ENCODE measurements around the gene NSUN2.

NSUN2 gene

DNA sequence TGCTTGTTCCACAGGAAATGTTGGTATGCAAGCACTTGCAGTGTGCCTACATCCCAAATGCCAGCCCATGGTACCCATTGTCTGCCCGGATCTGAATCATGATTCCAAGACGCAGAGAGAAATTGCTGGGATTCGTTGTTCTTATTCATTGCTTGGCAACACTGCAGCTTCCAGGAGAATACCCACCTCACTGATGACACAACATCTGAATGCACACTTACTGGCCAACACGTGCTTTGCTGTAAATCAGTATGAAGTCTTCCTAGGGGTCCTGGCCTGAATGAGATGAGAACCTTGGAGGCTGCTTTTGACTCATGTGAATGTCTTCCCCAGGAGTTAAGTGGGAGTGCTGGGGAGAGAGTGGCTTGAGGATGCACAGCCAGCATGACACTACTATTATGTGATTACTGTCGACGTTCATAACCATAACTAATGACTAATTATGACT is 12.0 kb upstream of the NSUN2 start:
- no peak for DNase-seq (ENCODE audit: low spot score)

DNA sequence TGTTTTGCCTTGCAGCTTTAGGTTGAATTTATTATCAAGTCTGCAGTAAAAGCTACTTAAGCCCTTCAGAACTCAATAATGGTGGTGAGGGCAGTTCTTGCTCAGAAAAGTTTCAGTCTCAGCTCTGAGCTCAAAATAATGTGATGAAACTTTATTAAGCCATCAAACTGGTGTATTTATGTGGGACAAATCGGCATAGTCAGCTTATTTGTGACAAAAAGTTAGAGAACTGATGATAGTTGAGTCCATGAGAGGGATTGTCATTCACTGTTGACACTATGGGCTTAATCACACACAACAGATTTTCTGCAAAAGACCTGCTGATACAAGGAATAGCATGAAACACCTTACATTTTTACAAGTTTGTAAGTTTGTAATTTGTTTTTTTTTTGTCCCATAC is 9.8 kb upstream of the NSUN2 start:
- DNase-seq (ENCODE audit: low spot score) = no peak

DNA sequence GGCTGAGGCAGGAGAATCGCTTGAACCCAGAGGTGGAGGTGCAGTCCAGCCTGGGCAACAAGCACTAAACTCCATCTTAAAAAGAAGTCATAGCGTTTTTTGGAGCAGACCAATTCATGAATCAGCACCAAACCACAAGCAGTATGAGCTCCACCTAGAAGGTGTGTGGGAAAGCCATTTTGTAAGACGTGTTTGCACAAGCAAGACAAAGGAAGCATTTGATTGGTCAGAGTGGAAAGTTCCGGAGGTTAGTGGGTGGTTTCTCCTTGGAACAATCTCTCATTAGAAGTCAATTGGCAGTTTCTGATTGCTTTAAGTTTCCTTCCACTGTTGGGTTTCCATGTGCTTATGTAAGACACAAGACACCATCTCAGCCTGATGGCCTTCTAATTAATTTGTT is 5.4 kb upstream of the NSUN2 start:
- DNase-seq (ENCODE audit: low spot score) = no peak

DNA sequence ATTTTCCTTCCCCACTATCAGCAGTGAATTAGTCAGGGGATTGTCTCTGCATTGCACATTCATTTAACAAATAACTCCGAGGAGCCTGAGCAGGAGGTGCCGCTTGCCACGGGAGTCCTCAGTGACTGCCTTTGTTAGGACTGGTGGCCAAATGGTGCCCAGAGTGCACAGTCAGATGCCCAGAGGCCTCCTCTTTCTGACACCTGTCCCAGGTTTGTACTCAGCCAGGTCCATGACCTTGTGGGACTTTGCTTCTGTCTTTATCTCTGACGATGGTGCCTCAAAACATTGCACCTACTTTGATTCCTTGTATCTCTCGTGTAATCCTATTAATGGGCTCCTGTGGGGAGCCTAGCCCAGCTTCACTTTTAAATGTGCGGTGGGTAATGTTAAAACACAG is 4.7 kb upstream of the NSUN2 start:
- no peak for DNase-seq (ENCODE audit: low spot score)

DNA sequence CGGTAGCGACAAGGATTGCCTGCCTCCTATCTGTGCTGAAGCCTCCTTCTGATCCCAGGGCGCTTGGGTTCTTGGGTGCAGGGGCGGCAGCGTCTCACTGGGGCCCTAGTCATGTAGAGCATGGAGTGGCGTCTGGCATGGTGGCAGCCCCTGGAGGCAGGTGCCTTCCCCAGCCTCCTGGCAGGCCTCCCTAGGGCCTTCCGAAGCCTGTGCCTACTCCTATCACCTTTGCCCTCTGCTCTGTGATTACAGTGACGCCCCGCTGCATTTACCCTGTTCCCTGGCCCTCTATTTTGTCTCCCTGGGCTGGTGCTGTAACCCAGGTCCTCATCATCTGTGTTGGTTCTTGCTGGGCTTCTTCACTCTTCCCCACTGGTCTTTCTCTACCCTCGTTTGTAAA is 4.2 kb upstream of the NSUN2 start:
- DNase-seq (ENCODE audit: low spot score) = no peak

DNA sequence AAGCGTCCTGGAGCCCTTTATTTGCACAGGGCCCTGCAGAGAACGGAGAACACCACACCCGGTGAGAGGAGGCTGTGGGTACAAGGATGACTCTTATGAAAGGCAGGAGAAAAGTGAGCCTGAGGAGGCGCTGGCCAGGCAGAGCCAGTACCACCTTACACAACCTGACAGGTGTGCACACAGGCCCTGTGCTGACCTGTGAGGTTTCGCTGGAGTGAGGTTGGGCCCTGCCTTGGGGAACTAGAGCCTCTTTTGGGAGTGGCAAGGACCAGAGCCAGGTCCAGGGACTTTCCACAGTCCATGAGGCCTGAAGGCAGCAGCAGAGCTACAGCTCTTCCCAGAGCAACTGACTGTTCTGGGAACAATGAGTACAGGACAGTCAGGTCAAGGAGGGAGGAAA is 3.4 kb upstream of the NSUN2 start:
- no peak for DNase-seq (ENCODE audit: low spot score)

DNA sequence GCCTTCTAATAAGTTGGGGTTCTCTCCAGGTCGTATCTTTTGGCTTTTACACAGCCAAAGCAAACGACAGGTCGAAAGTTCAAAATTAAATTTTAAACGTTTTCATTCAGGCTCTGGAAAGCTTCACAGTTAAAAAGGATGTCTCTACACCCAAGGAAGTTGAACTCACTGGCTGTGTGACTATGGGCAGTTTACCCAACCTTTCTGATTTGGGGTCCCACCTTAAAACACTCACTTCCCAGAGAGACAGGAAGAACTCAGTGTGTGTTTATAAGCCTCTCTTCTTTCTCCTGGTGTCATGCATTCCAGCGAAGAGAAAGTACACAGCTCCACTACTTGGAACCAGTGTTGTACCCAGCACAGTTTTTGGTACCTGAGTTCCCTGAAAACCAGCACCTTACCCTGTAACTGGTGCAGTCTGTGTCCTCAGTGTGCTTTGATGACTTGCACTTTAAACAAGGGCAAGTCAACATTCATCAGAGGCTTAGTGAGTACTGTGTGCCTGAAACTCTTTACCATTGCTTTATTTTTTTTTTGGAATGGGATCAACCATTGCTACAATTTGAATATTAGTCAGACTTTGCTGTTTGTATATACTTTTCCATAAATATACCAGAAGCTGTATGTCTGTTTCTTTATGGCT is 2.1 kb upstream of the NSUN2 start:
- DNase-seq (ENCODE audit: low spot score) = no peak

DNA sequence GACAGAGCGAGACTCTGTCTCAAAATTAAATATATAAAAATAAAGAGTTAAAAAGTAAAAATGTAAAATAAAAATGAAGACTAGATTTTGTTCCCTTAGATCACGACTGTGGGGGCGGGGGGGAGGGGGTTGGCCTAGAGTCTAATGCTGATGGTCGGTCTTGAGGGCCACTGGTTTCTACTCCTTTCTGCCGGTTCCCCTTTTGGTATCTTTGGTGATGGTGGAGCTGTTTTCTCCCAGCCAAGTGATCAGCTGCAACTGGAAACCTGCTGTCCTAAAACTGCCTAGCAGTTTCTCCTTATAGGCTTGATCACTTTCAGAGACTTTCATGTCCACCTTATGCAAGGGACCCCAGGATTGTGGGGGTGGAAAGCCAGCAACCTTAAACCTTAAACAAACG is 1.5 kb upstream of the NSUN2 start:
- no peak for DNase-seq (ENCODE audit: low spot score)

DNA sequence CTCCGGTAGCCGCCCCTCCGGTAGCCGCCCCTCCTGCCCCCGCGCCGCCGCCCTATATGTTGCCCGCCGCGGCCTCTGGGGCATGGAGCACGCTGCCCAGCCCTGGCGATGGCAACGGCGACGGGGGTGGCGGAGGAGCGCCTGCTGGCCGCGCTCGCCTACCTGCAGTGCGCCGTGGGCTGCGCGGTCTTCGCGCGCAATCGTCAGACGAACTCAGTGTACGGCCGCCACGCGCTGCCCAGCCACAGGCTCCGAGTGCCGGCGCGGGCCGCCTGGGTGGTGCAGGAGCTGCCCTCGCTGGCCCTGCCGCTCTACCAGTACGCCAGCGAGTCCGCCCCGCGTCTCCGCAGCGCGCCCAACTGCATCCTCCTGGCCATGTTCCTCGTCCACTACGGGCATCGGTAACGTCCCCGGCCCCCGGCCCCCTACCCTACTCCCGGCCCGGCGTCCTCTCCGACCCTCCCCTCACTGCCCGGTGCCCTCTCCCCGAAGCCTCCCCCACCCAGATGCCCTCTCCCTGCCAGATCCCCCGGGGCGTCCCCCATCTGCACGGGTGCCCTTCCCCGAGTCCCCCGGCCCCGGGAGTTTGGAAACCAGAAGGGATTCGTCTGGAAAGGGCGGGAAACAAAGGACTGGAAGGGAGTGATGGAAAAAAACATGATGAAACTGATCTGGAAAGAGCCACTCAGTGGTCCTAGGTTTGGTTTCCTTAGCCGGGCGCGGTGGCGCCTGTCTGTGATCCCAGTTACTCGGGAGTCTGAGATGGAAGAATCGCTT is 813 bp upstream of the NSUN2 start:
- DNase-seq (ENCODE audit: low spot score) = no peak

DNA sequence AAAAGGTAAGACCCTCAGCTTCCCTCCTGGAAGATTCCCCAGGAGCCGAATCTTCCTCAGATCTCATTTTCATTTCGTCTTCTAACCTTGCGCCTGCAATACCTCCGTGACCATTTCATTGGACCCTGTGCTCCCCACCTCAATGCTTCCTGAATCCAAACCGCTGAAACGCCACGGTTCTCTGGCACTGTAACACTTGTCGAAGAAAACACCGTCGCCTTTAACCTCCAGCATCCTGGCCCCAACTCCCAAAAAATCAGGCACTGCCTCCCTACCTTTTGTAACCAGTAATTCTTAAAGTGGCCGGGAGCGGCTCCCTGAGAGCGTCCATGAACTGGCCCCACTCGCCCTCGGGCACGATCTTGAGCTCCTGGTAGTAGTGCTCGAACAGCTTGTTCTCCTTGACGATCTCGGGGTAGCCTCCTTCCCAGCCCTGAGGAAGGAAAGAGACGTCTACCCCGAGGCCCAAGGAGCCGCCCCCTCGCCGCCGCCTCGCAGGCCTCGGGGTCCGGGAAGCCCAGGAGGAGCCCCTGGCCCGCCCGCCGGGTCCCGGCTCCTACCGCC is 438 bp downstream of the NSUN2 start:
- no peak for DNase-seq (ENCODE audit: low spot score)

DNA sequence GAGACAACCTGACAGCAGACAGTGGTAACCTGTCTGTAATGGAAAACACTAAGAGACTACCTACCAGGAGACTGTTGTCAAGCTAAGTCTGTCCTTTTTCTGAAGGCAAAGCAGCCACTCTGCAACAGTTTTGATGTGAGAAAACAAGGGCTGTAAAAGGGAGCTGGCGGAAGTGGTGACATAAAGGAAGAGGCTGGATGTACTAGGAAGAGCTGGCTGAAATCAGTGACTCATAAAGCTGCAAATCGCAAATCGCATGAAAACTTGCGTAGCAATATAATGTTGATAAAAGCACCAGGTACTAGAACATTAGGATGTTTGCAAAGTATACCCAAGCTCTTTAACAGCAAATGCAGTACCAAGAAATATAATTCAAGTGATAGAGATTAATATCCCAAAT is 1.4 kb downstream of the NSUN2 start:
- no peak for DNase-seq (ENCODE audit: low spot score)

DNA sequence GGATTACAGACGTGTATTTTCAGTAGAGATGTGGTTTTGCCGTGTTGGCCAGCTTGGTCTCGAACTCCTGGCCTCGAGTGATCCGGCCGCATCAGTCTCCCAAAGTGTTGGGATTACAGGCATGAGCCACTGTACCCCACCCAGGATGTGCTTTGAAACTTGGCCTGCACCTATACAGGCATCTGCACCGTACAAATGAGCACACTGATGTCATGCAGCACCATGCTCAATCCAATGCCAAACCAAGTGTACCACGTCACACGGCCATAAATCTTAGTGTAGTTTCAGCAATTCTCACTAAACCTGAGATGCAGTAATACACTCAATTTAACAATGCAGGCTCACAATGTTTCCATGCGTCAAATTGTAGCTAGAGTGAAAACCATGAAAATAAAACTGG is 6.3 kb downstream of the NSUN2 start:
- no peak for DNase-seq (ENCODE audit: low spot score)

DNA sequence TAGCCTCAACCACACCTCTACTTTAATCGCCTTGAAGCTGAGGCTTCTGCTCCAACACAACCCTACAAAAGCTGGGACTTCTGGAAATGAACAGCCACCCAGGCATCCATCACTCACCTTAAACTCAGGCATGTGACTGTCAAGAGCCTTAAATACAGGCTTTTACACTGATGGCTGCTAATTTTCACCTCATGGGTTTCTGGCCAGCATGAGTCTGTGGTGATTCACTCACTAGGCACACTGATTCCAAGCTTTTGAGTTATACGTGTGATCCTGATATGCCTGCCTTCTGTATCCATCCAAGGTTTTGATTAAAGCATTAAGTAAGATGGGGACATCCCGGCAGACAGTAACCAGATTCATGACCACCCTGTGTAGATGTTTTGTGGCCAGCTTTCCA is 8.9 kb downstream of the NSUN2 start:
- DNase-seq (ENCODE audit: low spot score) = no peak

DNA sequence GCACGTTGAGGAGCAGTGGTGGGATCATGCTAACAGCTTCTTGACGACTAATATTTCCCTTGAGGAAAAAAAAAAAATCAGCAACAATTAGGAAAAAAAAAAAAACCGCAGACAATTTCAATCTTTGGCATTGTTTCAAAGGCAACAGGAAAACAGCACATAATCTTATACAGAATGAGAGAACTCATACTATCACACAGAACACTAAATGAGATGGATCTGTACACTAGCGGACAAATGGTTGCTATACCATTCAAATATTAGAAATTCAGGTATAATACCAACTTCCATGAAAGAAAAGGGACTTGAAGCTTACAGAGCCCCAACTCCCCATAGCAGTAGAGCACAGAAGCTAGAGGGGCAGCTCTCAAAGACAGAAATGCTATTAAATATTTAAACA is 9.6 kb downstream of the NSUN2 start:
- no peak for DNase-seq (ENCODE audit: low spot score)

DNA sequence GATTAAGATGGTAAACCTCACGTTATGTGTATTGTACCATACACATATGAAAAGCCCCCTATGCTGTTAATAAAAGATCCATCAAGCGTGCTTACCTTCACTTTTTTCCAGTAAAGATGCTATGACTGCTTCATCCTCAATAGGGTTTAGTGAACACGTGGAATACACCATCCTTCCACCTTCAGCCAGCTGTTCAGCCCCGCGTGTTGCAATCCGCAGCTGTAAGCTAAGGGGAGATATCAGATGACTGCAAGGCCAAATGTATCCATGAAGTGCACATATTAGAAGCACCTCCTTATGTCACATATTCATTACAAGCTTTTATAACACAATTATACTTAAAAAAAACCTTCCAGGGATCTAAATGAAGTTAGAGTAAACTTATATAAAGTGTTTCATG is 16.2 kb downstream of the NSUN2 start:
- no peak for DNase-seq (ENCODE audit: low spot score)

DNA sequence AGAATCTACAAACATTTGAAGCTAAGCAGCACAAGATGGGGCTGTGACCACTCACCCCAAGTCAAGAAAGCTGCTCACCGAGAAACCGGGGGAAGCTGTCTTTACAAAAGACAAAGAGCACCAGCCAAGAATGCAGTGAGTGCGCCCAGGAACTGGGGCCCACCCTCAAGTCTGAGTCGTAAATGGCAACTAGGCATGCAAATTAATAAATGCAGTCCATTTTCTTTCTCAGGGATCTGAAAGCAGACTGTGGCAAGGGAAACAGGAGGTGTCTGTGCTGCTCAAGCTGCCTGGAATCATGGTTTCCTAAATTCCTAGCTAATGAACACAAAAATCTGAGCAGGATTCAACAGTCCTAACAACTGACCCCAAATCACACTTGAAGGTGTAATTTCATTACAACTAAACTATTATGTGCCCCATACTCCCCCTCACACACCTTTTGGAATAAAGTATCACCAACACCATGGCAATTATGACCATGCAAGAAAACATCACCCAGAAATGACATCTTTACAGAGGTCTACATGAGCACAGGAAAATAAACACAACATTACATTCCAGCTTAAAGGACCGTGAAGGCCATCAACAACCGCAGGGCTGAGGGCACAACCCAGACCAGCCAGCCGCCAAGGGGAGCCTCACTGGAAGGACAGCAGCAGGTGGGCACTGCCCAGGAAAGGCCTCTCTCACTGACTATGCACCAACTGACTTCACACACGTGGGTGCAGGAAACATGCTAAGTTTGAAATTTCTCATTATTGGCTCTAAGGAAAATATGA is 17.6 kb downstream of the NSUN2 start:
- no peak for DNase-seq (ENCODE audit: low spot score)

DNA sequence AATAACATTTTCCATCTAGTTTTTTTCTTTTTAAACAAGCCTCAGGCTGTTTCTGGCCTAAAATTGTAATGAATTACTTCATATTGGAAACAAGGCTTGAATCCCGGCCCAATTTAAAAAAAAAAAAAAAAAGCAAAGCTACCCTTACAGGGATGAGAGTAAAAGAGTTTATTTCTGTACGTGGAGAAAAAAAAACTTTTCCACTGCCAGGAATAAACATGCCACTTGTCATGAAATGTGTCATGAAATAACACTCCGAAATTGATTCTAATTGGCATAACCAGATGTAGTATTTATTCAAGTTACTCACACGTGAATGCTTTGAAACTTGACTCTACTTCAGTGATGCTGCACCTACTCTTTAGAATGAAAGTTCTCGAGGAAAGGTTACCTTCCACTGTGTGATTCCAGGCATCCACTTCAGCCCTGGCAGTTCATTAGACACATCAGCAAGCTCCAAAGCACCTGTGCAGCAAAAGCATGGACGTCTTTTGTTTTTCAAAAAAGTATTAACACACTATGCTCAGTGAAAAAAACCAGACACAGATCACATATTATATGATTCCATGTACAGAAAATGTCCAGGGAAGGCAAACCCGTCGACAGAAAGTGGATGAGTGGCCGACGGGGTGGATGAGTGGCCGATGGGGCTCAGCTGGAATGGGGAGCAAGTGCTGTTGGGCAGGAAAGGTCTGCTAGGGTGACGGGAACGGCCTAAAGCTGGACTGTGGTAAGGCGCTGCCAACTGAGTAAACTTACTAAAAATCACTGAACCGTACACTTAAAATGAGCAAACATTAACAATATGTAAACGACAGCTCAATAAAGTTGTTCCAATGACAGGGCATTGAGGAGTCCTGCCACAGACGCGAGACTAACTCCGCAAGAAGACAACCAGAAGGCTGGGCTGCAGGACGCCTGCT is 21.2 kb downstream of the NSUN2 start:
- DNase-seq (ENCODE audit: low spot score) = no peak

DNA sequence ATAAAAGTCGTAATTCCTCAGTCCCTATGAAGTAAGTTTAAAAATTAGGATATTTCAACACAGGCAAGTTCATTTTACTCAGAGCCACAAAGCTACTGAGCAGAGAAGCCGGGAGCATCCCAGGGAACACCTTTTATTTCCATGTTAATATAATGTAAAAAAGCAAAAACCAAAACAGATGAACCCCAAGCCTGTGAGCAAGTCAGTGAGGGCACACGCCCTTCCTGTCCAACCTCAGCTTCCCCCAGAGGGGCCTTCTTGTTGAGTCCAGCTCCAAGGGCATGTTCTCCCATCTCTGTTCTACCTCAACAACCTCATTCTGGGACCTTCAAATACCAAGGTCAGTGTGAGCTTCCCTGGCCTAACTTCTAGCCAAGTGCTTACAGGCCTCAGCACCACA is 24.8 kb downstream of the NSUN2 start:
- DNase-seq (ENCODE audit: low spot score) = no peak

DNA sequence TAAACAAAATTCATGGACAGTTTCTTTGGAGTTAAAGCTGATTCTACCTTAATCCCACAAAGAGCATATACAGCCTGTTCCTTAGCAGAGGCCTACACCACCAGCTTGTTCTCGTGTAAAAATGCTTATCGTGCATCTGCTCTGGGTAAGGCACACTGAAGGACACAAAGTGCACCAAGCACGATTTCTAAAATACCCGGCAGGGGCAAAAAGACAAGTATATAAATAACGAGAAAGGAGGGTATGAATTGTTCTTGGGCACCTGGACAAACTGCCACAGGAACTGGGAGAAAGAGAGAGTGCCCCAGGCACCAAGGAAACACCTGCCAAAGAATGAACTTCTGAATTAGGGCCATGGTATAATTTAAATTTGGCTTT is 25.3 kb downstream of the NSUN2 start:
- no peak for DNase-seq (ENCODE audit: low spot score)

DNA sequence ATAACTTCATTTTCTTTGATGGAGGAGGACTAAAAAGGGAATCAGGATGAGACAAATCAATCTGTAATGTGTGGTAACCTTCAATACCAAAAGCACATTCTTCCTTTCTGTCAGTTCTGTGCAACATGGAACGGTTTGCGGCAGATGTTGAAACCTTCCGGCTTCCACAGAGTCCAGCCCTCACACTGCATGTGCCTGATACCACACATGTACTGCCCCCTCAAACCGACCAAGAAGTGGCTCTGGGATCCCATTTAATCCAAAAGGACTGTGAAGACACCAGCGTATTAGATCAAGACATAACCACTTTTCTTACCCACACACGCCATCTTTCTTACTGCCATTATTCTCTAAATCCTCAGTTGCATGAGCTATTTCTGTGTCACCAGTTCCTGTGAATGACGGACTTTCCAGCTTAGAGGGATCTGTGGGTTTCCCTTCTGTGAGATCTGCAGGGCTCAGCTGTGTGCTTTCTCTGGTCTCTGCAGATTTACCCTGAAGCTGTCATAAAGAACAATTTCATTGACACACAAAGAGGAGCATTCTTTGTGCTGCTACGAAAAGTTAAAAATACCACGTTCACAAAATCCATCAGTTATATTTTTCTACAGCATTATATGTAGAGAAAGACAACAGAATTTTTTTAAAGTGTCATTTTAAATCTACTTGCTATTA is 25.8 kb downstream of the NSUN2 start:
- no peak for DNase-seq (ENCODE audit: low spot score)

DNA sequence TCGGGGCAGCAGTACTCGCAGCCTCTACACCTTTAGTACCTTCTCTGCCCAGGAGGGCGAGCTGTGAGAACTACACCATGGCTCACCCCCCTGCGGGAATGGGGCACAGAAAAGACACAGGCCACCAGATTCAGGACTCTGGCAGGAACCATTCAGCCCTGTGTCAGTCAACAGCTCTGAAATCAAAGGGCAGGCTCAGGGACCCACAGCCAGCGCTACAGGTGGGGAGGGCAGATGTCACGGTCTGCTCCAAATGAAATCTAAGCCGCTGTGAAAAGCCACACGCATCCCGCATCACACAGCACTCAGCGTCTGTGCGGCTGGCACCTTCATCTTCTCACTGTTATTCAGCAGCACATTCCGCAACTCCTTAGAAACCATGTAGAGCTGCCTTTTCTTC is 27.9 kb downstream of the NSUN2 start:
- DNase-seq (ENCODE audit: low spot score) = no peak

Measured in D341Med (cell line).